HG03342 (cell line): ENCODE data around the gene TRRAP.

ENCODE experiments used
- ATAC-seq: cut with Tn5 transposase; IDR thresholded peaks from one replicate; pipeline ENCODE4 v1.9.1; 2021; ENCODE audit warnings: mild to moderate bottlenecking, moderate library complexity; ENCODE audit not compliant: unreplicated experiment

TRRAP gene

DNA sequence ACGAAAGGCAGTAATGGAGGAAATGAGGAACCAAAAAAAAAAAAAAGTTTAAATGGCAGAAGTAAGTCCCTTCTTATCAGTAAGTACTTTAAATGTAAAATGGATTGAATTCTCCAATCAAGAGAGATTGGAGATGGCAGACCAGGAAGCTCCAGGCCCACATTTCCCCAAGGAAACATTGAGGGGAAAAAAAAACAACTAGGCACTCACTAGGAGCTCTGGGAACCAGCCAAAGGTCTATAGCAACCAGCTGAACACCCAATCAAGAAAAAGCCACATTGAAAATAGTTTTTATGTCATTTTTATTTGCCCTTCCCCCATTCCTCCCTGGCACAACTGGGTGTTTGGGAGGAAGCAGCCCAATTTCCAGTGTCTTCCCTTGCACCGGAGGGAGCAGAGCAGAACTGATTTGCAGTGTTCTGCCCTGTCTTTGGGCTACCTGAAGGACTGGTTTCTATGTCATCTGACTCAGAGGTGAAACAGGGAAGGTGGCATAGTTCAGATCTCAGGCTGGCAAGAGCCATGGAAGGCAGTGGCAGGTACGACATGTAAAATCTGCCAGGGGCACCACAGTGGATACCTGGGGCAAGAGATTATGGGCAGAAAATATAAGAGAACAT lies 143.7 kb downstream of the TRRAP start:
- no peak for ATAC-seq

- ATAC-seq, result no peak
Measured at GRCh38 chr7:99024066-99024465, 145.7 kb downstream of the TRRAP start.

GRCh38 chr7:99027241-99027640 lies 148.9 kb downstream of the TRRAP start:
- ATAC-seq, result no peak

DNA sequence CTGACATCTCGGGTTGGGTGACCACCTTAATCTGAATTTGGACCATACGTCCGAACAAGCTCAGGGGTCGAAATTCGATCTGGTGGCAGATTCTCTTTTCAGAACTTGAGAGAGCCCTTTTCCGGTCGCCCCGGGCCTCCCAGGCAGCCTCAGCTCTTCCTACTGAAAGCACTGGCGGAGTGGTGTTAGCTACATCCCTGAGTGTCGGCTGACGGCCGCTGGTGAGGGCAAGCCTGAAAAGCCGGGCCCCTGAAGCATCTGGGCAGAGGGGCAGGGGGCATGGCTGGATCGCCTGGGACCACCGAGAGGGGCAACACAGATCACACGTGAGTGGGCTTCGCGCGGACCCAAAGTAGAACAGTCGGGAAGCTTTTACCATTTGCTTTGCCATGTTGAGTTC lies 149.5 kb downstream of the TRRAP start:
- no peak for ATAC-seq

- no peak for ATAC-seq
Measured at GRCh38 chr7:99028261-99028973, 150.1 kb downstream of the TRRAP start.

DNA sequence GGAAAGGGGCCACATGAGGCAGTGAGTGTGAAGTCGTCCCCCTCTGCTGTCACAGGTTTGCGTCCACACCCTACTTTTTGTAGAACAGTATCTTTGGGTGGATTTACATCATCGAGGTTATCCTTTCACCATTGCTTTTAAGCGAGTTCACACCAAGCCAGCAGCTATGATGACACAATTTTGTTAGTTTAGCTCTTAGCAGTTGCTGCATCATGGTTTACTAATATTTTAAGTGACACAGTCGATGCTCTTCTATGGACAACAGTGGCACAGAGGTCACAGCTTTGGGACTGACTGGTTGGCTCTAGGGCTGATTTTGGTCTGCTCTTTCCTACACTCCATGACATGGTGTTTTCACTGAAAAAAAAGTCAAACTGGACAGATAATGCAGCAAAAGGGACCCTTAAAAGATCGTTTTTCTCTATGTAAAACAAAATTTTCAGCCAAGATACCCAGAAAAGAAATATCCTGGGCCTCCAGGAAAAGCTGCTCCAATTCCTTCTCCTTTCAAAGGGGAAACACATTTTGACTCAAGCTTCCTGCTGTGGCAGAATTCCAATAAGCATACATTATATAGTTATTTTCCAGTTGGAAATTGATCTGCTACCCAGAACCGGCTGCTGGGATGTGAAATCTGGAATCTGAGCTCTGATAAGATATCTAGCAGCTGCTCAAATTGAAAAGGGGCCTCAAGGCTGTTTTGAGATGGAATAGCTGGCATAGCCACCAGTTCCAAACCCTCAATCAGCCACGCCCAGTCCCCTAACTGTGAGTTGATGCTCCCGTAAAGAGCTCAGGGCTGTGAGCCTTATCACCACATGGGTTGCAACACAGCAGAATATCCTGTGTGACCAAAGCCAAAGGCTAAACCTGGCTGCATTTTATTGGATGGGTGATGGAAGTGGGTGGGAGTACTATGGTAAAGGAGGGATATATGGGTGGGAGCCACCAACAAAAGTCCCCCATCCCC lies 151.4 kb downstream of the TRRAP start:
- no peak for ATAC-seq

GRCh38 chr7:99030457-99030856 lies 152.1 kb downstream of the TRRAP start:
- ATAC-seq, result no peak

DNA sequence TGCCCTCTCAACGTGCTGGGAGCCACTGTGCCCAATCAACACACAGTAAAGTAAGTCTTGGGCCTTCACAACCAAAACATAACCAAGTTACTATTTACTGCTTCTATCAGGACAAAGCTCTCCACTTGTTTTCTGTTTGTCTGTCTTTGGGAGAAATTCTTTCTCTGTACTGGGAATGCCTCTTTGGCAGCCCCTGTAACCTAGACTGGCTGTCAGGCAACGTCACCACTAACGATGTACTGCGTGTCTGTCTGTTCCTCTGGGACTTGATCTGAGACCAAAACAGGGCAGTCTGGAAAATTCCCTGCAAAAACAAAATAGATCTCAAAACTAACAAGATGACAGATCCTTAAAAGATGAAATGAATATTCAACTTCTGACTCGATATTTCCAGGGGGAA lies 152.6 kb downstream of the TRRAP start:
- no peak for ATAC-seq

DNA sequence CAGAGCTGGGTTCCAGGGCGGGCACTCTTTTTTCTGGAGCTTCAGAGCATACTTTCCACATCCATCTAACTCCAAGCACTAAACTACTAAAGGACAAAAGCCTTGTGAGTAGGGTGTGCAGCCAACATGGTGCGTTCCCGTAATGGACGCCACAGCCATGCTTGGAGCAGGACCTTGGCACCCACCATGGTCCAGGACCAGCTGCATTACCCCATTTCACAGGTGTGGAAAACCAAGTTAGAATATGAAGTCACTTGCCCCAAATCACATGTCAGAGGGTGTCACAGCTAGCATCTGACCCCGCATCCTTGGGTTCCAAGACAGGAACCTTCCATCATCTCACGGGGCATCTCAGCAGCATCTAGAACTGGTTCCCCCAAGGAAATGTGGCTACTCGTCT lies 153.2 kb downstream of the TRRAP start:
- no peak for ATAC-seq

- ATAC-seq, result no peak
Measured at GRCh38 chr7:99032928-99033327, 154.6 kb downstream of the TRRAP start.

DNA sequence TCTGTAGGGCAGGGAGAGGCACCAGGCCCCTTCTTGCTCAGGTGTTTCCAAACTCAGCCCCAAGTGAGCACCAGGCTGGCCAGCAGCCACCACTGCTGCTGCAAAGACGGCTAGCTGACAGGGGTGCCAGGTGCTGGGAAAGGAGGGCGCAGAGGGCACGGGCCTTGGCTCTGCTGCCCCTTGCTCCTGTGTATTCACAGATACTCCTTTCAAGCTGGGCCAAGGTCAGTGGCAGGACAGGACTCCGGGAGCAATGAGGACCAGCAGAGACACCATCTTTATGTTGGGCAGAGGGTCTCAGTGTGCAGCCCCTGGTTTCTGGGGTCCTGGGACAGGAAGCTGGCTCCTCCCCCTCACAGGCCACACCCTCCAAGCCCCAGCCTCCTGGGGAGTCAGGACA lies 155.4 kb downstream of the TRRAP start:
- no peak for ATAC-seq

- no peak for ATAC-seq
Measured at GRCh38 chr7:99034932-99035722, 156.8 kb downstream of the TRRAP start.

- ATAC-seq, result no peak
Measured at GRCh38 chr7:99035723-99036545, 157.6 kb downstream of the TRRAP start.

DNA sequence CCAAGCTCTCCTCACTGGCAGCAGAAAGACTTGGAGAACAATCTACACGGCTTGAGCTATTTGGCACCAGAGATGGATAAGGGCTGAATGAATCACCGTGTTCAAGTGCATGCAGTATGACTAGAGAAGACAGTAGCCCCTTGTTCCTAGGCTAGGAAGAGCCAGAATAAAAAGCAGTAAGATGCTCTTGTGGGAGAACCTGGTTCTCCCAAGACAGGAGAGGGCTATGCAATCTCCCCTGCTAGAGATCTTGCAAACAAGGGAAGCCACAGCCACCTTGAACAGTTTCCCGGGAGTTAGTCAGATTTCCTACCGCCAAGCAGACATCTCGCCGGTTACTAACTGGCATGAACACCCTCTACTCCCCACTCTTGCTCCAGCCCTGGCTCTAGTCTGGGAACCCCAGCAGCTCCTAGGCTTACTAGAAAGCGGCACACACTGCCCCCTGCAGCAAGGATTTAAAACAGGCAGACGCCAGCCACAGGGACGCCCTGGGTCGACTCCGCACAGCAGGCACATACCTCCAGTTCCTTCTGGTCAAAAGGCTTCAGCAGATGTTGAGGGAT lies 158.3 kb downstream of the TRRAP start:
- ATAC-seq, result no peak

DNA sequence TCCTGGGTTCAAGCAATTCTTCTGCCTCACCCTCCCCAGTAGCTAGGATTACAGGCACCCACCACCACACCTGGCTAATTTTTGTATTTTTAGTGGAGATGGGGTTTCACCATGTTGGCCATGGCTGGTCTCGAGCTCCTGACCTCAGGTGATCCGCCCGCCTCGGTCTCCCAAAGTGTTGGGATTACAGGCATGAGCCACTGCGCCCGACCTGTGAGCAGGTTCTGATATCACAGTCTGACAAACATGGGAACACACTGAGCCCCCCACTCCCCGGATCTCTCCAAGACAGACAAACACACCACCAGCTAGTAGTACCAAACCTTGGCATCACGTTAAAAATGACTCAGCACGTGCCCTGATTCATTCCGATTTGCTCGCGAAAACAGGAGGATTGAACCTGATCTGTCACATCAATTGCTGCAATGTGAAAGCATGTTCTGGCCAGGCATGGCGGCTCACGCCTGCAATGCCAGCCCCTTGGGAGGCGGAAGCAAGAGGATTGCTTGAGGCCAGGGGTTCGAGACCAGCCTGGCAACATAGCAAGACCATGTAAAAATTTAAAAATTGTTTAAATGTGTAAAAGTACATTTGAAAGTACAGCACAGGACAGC lies 159.1 kb downstream of the TRRAP start:
- ATAC-seq, result no peak

DNA sequence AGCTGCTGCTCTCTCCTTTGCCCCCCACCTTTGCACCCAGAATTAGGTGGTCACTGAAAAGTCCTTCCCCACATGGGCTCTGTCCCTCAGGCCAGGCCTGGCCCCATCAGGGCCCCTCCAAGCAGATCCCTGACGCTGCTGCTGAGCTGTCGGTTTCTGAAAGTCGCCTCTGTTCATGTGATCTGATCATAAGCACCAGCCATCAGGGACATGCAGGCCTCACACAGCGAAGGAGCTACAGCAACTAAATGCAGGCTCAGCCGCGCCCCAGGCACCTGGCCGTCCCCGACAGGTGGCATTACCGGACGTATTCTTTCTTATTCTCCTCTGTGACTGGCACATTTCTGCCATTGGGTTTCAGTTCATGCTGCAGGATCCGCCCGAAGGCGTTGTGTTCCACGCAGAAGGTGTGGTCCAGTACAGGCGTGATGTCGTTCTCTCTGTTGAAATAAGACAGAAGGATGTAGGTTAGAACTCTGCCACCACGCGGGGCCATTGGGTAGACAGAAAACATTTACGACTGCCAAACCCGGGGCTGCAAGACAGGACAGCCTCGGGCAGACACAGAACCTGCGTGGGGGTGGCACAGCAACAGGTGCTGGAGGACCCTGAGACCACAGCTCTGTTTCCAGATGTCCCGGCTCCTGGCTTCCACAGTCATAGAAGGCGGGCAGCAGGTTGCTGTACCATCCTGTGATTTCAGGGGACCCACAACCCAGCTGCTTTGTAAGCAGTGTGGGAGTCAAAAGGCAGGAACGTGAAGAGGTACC lies 159.9 kb downstream of the TRRAP start:
- ATAC-seq, result no peak

GRCh38 chr7:99039384-99039891 lies 161.1 kb downstream of the TRRAP start:
- no peak for ATAC-seq
